Trophoblast cell (in vitro differentiated cells and primary cell): ENCODE measurements around the gene GOPC.

ENCODE experiments used
- DNase-seq, 2 donors: peaks; one replicate each; pipeline ENCODE4 v3.0.0-alpha.2; 2016
- H2AFZ ChIP-seq: 2 replicates; pipeline ENCODE4 v1.6.1; 2013; ENCODE audit warnings: low read length, moderate library complexity, mild to moderate bottlenecking; ENCODE audit not compliant: insufficient read depth, poor library complexity
- H2AK5ac ChIP-seq: 2 replicates; pipeline ENCODE4 v1.6.1; 2013; ENCODE audit warnings: mild to moderate bottlenecking, low read length
- H2BK120ac ChIP-seq: 2 replicates; pipeline ENCODE4 v1.6.1; 2013; ENCODE audit warnings: low read length, mild to moderate bottlenecking, moderate library complexity; ENCODE audit not compliant: insufficient read depth, poor library complexity
- H2BK12ac ChIP-seq: 2 replicates; pipeline ENCODE4 v1.6.1; 2013; ENCODE audit warnings: mild to moderate bottlenecking, low read length, moderate library complexity
- H2BK5ac ChIP-seq: 2 replicates; pipeline ENCODE4 v1.6.1; 2013; ENCODE audit warnings: low read length, low read depth, moderate library complexity, mild to moderate bottlenecking; ENCODE audit not compliant: poor library complexity
- H3K14ac ChIP-seq: 2 replicates; pipeline ENCODE4 v1.6.1; 2013; ENCODE audit warnings: mild to moderate bottlenecking, low read length
- H3K18ac ChIP-seq: 2 replicates; pipeline ENCODE4 v1.6.1; 2013; ENCODE audit warnings: mild to moderate bottlenecking, low read length
- H3K23ac ChIP-seq: 2 replicates; pipeline ENCODE4 v1.6.1; 2013; ENCODE audit warnings: low read length
- H3K27ac ChIP-seq: 2 replicates; pipeline ENCODE4 v1.5.1; 2013; ENCODE audit warnings: low read depth, mild to moderate bottlenecking, inconsistent platforms, low read length, moderate library complexity
- H3K27me3 ChIP-seq: 2 replicates; pipeline ENCODE4 v1.6.1; 2013; ENCODE audit warnings: inconsistent platforms, mild to moderate bottlenecking, low read length, moderate library complexity; ENCODE audit not compliant: insufficient read depth
- H3K36me3 ChIP-seq, 2 experiments: 1 replicate in 1 of 2; 2 replicates in 1 of 2; pipeline ENCODE4 v1.6.1; 2013; ENCODE audit warnings: low read length in 2 of 2, mild to moderate bottlenecking in 2 of 2, moderate library complexity in 1 of 2; ENCODE audit not compliant: insufficient read depth in 2 of 2, control insufficient read depth in 1 of 2
- H3K4ac ChIP-seq: 2 replicates; pipeline ENCODE4 v1.6.1; 2013; ENCODE audit warnings: low read depth, mild to moderate bottlenecking, low read length, moderate library complexity
- H3K4me1 ChIP-seq, 2 experiments: 1 replicate in 1 of 2; 2 replicates in 1 of 2; pipeline ENCODE4 v1.6.1; 2013; ENCODE audit warnings: low read length in 2 of 2, mild to moderate bottlenecking in 2 of 2, moderate library complexity in 1 of 2; ENCODE audit not compliant: insufficient read depth in 2 of 2, control insufficient read depth in 1 of 2
- H3K4me2 ChIP-seq: 2 replicates; pipeline ENCODE4 v1.6.1; 2013; ENCODE audit warnings: inconsistent platforms, mild to moderate bottlenecking, low read length, moderate library complexity
- H3K4me3 ChIP-seq: 2 replicates; pipeline ENCODE4 v1.5.1; 2013; ENCODE audit warnings: mild to moderate bottlenecking, low read depth, low read length, inconsistent platforms
- H3K79me1 ChIP-seq: one replicate; pipeline ENCODE4 v1.6.1; 2013; ENCODE audit warnings: low read length
- H3K79me2 ChIP-seq: 2 replicates; pipeline ENCODE4 v1.6.1; 2013; ENCODE audit warnings: low read length, mild to moderate bottlenecking; ENCODE audit not compliant: control insufficient read depth, insufficient read depth, poor library complexity
- H3K9ac ChIP-seq: 2 replicates; pipeline ENCODE4 v1.6.1; 2013; ENCODE audit warnings: mild to moderate bottlenecking, low read length
- H3K9me3 ChIP-seq: 2 replicates; pipeline ENCODE4 v1.6.1; 2013; ENCODE audit warnings: low read depth, mild to moderate bottlenecking, control low read depth, inconsistent platforms, low read length; ENCODE audit not compliant: insufficient read depth
- H4K12ac ChIP-seq: 2 replicates; pipeline ENCODE4 v1.6.1; 2013; ENCODE audit warnings: low read depth, mild to moderate bottlenecking, low read length, moderate library complexity
- H4K8ac ChIP-seq: 2 replicates; pipeline ENCODE4 v1.6.1; 2013; ENCODE audit warnings: low read depth, mild to moderate bottlenecking, low read length, moderate library complexity
- H4K91ac ChIP-seq: one replicate; pipeline ENCODE4 v1.6.1; 2013; ENCODE audit warnings: low read depth, mild to moderate bottlenecking, low read length, moderate library complexity
- WGBS: extraction: QIAGEN DNeasy Blood & Tissue Kit; methylation state at CpG from one replicate; pipeline ENCODE4 v1.1.7; 2013; ENCODE audit warnings: missing lambda C conversion rate; ENCODE audit not compliant: insufficient read length, insufficient coverage; ENCODE audit errors: extremely low coverage; 5-methylcytosine and 5-hydroxymethylcytosine counted together

Gene GOPC

DNA sequence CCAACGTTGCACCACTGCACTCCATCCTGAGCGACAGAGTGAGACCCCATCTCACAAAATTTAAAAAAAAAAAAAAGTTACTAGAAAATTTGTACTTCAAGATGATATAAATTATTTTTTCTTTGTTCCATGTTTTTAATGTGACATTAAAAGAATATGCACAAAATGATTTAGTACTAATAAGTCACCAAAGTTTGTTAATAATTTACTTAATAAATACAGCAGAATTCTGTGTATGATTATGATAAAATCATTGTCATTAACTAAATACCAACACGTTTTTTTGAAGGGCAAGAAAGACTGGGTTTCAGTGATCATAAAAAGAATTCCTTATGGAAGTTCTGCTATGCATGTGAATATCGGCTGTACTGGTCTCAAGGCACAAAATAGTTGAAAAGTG is 28.1 kb downstream of the GOPC start:
- no peak overlapping the region for H4K8ac ChIP-seq
- H3K23ac ChIP-seq, result no peak overlapping the region
- no peak overlapping the region for H2BK120ac ChIP-seq
- H3K36me3 ChIP-seq, result peaks cover 6 to 7% of the 10 kb centered on the region in 2 experiments
- no peak overlapping the region for H3K27ac ChIP-seq
- DNase-seq, result no peak
- WGBS, result no CpG with 5 or more reads among the region's 4 CpGs
- H3K4me3 ChIP-seq, result no peak overlapping the region
- no peak overlapping the region for H2AK5ac ChIP-seq
- H3K14ac ChIP-seq, result no peak overlapping the region
- no peaks in the 10 kb centered on the region for H3K9me3 ChIP-seq
- no peak overlapping the region for H4K12ac ChIP-seq
- no peaks in the 10 kb centered on the region for H3K27me3 ChIP-seq
- H3K4me1 ChIP-seq, result no peaks in the 10 kb centered on the region
- no peak overlapping the region for H3K4me2 ChIP-seq
- H3K9ac ChIP-seq, result no peak overlapping the region
- no peak overlapping the region for H3K18ac ChIP-seq
- no peak overlapping the region for H3K4ac ChIP-seq
- no peak overlapping the region for H2BK5ac ChIP-seq
- no peak overlapping the region for H4K91ac ChIP-seq
- no peaks in the 10 kb centered on the region for H3K79me1 ChIP-seq
- H3K79me2 ChIP-seq, result no peaks in the 10 kb centered on the region
- H2AFZ ChIP-seq, result no peak overlapping the region
- H2BK12ac ChIP-seq, result no peak overlapping the region

DNA sequence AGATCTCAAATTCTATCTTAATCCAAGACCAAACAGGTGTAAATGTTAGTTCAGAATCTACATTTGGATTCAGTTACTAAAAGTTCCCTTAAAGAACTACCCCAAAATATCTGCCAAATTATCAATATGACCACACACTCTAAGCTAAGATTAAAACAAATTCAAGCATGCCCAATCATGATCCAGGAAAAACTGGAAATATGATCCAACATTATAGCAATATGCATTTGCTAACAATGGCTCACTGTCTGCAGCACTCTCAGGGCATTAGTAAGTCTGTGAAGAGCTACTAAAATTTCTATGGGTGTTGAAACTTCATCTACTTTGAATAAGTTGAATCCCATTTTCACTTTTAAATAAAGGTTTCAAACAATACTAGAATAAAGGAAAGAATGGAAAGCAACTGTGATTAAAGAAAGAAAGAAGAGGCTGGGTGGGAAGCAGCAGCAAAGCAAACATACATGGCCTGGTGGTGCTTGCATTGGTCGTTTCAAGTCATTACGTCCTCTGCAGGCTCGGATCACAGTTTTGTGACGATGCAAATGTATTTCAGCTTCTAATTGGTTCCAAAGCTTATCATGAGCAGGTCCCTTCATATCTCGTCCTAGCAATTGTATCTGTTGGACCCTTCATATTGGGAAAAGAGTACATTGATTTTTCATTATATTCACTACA is 29.2 kb downstream of the GOPC start:
- Histone ChIP-seq H3K27me3 (no peaks in the 10 kb centered on the region), H3K18ac (no peak overlapping the region), H2AFZ (no peak overlapping the region), H3K4me3 (no peak overlapping the region), H2BK5ac (no peak overlapping the region), H3K23ac (no peak overlapping the region), H3K4ac (no peak overlapping the region), H4K8ac (no peak overlapping the region), H2BK120ac (no peak overlapping the region), H2AK5ac (no peak overlapping the region), H3K79me2 (no peaks in the 10 kb centered on the region), H3K27ac (no peak overlapping the region), H3K14ac (no peak overlapping the region), H3K79me1 (no peaks in the 10 kb centered on the region), H3K4me2 (no peak overlapping the region), H3K9me3 (no peaks in the 10 kb centered on the region), H2BK12ac (no peak overlapping the region), H4K12ac (no peak overlapping the region), H3K9ac (no peak overlapping the region), H3K4me1 (no peaks in the 10 kb centered on the region), H3K36me3 (peaks cover 6 to 7% of the 10 kb centered on the region in 2 experiments), H4K91ac (no peak overlapping the region)
- no peak for DNase-seq
- no CpG with 5 or more reads among the region's 5 CpGs for WGBS

DNA sequence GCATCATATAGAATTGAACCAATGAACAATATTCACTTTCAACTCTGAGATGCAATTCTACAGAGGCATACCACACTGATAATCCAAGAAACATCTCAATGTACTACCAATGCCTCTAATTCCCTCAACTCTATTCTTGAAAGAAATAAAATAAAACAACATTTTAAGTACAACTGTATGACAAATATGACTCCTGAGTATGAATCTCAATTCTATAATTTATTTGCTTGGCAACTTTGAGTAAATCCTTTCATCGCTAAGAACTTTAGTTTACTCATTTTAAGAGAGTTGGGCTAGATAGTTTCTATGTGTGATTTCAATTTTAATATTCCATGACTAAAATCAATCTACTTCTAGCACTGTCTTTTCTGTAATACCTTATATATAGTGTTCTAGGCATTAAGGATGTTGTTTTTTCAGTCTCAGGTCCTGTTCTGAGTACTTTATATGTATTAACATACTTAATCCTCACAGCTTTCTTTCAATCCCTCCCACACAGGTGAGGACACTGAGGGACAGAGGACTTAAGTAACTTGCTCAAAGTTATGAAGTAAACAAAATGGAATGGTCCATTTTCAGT is 33.4 kb downstream of the GOPC start:
- no peak overlapping the region for H3K4ac ChIP-seq
- H3K4me1 ChIP-seq, result no peaks in the 10 kb centered on the region
- H3K79me1 ChIP-seq, result no peaks in the 10 kb centered on the region
- H3K23ac ChIP-seq, result no peak overlapping the region
- H3K14ac ChIP-seq, result no peak overlapping the region
- no peaks in the 10 kb centered on the region for H3K9me3 ChIP-seq
- H2AFZ ChIP-seq, result no peak overlapping the region
- H2BK5ac ChIP-seq, result no peak overlapping the region
- H2BK120ac ChIP-seq, result no peak overlapping the region
- no peak overlapping the region for H2AK5ac ChIP-seq
- H3K79me2 ChIP-seq, result no peaks in the 10 kb centered on the region
- H4K8ac ChIP-seq, result no peak overlapping the region
- no CpG with 5 or more reads among the region's 1 CpG for WGBS
- no peak for DNase-seq
- H2BK12ac ChIP-seq, result no peak overlapping the region
- H3K27me3 ChIP-seq, result no peaks in the 10 kb centered on the region
- no peak overlapping the region for H4K12ac ChIP-seq
- peaks cover 9% of the 10 kb centered on the region in 2 experiments for H3K36me3 ChIP-seq
- no peak overlapping the region for H4K91ac ChIP-seq
- no peak overlapping the region for H3K18ac ChIP-seq
- H3K27ac ChIP-seq, result no peak overlapping the region
- no peak overlapping the region for H3K4me2 ChIP-seq
- H3K9ac ChIP-seq, result no peak overlapping the region
- no peak overlapping the region for H3K4me3 ChIP-seq

DNA sequence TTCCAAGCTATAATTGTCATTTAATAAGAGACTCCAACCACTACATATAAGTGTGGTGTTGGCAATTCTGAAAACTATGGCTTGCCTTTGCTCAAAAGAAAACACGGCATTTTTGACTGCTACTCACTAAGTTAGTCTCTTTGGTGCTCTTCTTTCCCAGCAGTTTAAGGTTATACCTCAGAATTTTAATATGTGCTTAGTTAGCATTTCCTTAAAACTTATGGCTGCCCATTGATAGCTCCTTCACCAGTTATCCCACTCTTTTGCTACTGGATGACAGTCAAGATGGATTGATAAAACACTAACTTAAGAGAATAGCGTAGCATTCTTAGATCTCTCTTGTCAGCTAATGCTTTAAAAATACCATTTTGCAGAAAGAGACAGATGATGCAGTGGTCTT is 34.1 kb downstream of the GOPC start:
- Histone ChIP-seq H3K79me2 (no peaks in the 10 kb centered on the region), H4K91ac (no peak overlapping the region), H3K23ac (no peak overlapping the region), H4K8ac (no peak overlapping the region), H3K4me2 (no peak overlapping the region), H3K4ac (no peak overlapping the region), H2AK5ac (no peak overlapping the region), H2BK120ac (no peak overlapping the region), H3K27me3 (no peaks in the 10 kb centered on the region), H3K36me3 (peaks cover 6% of the 10 kb centered on the region in 2 experiments), H3K18ac (no peak overlapping the region), H3K9ac (no peak overlapping the region), H3K14ac (no peak overlapping the region), H3K4me3 (no peak overlapping the region), H2BK12ac (no peak overlapping the region), H2BK5ac (no peak overlapping the region), H4K12ac (no peak overlapping the region), H2AFZ (no peak overlapping the region), H3K79me1 (no peaks in the 10 kb centered on the region), H3K9me3 (no peaks in the 10 kb centered on the region), H3K4me1 (no peaks in the 10 kb centered on the region), H3K27ac (no peak overlapping the region)
- no peak for DNase-seq
- no CpG with 5 or more reads among the region's 2 CpGs for WGBS
